Kidney tubule cell (primary cell): ENCODE measurements around the gene BEX5.
"Not testable (repeated sequence)": the region's sequence is repeated elsewhere in the genome, so short reads cannot be mapped to it uniquely, and the experiment has no call there.

Experiments
- DNase-seq: peaks from one replicate; pipeline ENCODE4 v3.0.0-alpha.2; 2018; ENCODE audit warnings: low spot score

Gene BEX5

GRCh38 chrX:102155806-102156179, at the start of gene BEX5:
BEX5 (minus strand) TSS chrX:102155977; CDS start chrX:102154265, 1,712 bp downstream.
- DNase-seq, result peak; percentile 73

GRCh38 chrX:102185967-102186720, 30.4 kb upstream of the BEX5 start:
- DNase-seq, result no peak

- DNase-seq, result peak; percentile 16
Measured at GRCh38 chrX:102154900-102155805, 624 bp downstream of the BEX5 start.

- DNase-seq, result peak; percentile 9
Measured at GRCh38 chrX:102154218-102154860, 1.4 kb downstream of the BEX5 start.

- DNase-seq, result not testable (repeated sequence)
Measured at GRCh38 chrX:102142274-102142673, 13.5 kb downstream of the BEX5 start, which contains the start of gene TCEAL6. TCEAL6 (minus strand) TSS chrX:102142481.

GRCh38 chrX:102141631-102142030, 14.1 kb downstream of the BEX5 start:
- not testable (repeated sequence) for DNase-seq

GRCh38 chrX:102140876-102141275, 14.9 kb downstream of the BEX5 start:
- not testable (repeated sequence) for DNase-seq

- no peak for DNase-seq
Measured at GRCh38 chrX:102138064-102138463, 17.7 kb downstream of the BEX5 start.

- DNase-seq, result peak; percentile 26
Measured at GRCh38 chrX:102129473-102129872, 26.3 kb downstream of the BEX5 start.

- DNase-seq, result no peak
Measured at GRCh38 chrX:102126863-102127262, 28.9 kb downstream of the BEX5 start.

- DNase-seq, result not testable (repeated sequence)
Measured at GRCh38 chrX:102126080-102126818, 29.5 kb downstream of the BEX5 start.

- DNase-seq, result not testable (repeated sequence)
Measured at GRCh38 chrX:102125436-102125835, 30.3 kb downstream of the BEX5 start, which contains the start of gene TCEAL2. TCEAL2 (plus strand) TSS chrX:102125679; CDS start chrX:102126831, 1,152 bp downstream.

GRCh38 chrX:102125014-102125413, 30.8 kb downstream of the BEX5 start:
- not testable (repeated sequence) for DNase-seq

- no peak for DNase-seq
Measured at GRCh38 chrX:102115748-102116147, 40.0 kb downstream of the BEX5 start.

- DNase-seq, result no peak
Measured at GRCh38 chrX:102113367-102113766, 42.4 kb downstream of the BEX5 start.
